GM21576 (cell line): ENCODE data around the gene HACD2.

ENCODE experiments used
- ATAC-seq: cut with Tn5 transposase; IDR thresholded peaks from one replicate; pipeline ENCODE4 v1.9.1; 2021; ENCODE audit warnings: mild to moderate bottlenecking, moderate library complexity; ENCODE audit not compliant: unreplicated experiment

Gene HACD2

GRCh38 chr3:123449102-123449996 lies 135.5 kb downstream of the HACD2 start:
- ATAC-seq = no peak

GRCh38 chr3:123448536-123449101 lies 136.2 kb downstream of the HACD2 start, which contains the start of gene ADCY5:
ADCY5 (minus strand) TSS chr3:123449090; CDS start chr3:123448545, 545 bp downstream.
- no peak for ATAC-seq

DNA sequence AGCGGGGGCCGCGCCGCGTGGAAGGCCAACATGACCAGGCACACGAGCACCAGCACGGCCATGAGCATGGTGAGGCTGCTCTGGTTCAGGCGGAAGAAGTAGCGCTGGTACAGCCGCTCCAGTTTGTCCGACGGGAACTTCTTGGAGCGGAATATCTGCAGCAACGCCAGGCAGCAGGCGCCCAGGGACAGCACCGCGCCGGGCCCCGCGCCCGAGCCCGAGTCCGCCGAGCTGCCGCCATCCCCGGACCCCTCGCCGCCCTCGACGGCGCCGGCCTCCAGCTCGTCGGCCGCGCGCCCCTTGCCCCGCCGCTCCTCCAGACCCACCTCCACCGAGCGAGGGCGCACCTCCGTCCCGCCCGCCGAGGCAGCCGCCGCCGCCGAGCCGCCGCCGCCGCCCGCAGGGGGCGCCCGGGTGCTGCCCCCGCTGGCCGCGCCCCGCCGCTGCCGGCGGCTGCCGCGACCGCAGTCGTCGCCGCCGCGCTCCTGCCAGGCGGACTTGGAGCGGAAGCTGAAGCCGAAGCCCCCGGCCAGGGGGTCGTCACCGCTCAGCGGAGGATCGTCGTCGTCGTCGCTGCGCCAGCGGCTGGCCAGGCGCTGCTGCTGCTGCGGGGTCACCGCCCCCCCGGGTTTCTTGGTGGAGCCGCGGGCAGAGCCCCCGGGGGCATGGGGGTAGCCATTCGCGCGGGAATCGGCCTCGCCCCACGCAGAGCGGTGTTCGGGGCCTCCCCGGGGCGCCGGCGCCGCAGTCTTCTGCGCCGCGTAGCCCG lies 136.9 kb downstream of the HACD2 start:
- no peak for ATAC-seq

GRCh38 chr3:123447416-123447748 lies 137.5 kb downstream of the HACD2 start:
- ATAC-seq = no peak

GRCh38 chr3:123446610-123447109 lies 138.2 kb downstream of the HACD2 start:
- ATAC-seq = no peak

DNA sequence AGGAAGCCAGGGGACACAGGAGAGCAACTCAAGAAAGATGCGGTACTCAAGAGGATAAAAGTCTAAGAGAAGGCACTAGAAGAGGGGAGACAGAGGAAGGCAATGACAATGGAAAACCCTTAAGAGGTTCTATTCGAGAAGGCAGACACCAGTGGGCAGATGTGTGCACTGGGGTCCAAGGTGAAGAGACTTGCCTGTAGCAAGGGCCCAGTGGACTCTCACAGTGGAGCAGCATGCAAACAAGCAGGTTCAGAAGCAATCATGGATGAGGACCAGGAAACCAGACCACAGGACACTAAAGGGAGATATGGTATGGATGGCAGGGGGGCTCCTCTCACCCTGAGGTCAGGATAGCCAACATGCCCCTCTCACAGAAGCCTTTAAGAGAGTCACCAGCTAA lies 138.6 kb downstream of the HACD2 start:
- no peak for ATAC-seq

DNA sequence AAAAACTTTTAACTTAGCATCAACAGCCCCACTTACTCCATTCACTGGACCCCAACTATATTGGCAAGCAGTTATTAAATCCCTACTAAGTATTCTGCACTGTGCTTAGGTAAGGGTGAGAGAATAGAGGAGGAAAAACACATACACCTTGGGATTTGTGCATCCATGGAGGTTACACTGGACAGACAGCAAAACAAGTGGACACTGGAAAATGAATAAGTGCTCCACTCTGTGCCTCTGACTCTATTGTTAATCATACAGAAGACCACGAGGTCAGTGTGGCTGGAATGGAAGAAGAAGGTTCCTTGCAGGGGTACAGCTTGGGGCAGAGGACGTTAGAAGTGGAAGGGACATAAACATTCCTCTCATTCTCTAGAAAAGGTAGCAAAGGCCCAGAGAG lies 139.2 kb downstream of the HACD2 start:
- ATAC-seq = no peak

- ATAC-seq = no peak
These were observed 140.1 kb downstream of the HACD2 start for GRCh38 chr3:123444744-123445143.

DNA sequence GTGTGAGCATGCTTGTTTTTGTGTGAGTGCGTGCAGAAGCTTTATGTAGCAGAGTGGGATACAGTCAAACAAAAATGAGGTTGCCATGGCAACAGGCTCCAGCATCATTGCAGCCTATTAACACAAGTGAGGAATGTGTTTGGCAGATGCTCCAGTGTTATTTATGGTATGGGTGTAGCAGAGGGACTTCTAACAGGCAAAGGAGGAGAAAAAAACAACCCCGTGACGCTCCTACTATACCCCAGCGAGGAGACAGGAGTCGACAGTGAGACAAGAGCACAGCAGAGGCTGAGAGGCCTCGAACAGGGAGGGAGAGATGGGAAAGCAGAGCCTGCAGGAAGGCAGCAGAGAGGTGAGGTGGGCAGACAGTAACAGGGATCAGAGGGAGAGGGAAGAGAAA lies 140.8 kb downstream of the HACD2 start:
- ATAC-seq = no peak

GRCh38 chr3:123442908-123443307 lies 141.9 kb downstream of the HACD2 start:
- no peak for ATAC-seq

- ATAC-seq = no peak
These were observed 142.7 kb downstream of the HACD2 start for GRCh38 chr3:123442125-123442524.
